HG03060 (cell line): ENCODE data around the gene RBMS1.
"Not testable (repeated sequence)": the region's sequence is repeated elsewhere in the genome, so short reads cannot be mapped to it uniquely, and the experiment has no call there.

ENCODE experiments used
- ATAC-seq: cut with Tn5 transposase; IDR thresholded peaks from one replicate; pipeline ENCODE4 v1.9.1; 2021; ENCODE audit warnings: low read depth, moderate number of reproducible peaks; ENCODE audit not compliant: unreplicated experiment

RBMS1 gene

DNA sequence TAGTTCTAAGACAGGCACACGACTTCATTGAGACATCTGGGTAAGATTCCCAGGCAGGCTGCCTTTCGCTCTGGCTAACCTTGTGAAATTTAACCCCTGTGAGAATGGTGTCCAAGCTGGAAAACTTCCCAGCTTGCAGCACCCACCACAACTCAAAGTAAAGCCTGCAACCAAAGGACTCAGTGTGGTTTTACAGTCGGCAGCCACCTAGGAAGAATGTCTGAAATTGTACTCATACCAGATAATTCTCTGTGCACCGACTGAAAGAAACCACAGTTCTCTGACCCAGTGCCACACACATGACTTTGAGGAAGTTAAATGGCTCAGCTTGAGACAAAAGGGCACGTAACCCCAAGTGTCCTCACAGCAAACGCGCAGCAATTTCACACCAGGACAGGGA, 125.7 kb downstream of the RBMS1 start:
- ATAC-seq = peak; percentile 86

DNA sequence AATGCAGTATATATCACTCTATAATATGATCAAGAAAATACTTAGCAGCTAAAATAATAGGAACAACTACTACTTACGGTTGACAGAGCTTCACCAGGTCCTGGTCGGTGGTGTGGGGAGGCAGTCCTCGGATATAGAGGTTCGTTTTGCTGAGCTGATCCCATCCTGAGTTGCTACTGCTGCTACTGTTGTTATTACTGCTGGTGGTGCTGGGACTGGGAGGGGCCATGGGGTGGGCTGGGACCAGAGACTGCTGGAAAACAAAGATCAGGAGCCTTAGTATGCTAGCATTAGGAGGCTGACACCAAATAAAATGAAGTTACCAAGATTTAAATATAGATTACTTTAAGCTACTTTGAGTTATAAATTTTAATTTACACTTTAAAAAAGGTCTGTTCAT, 126.5 kb downstream of the RBMS1 start:
- not testable (repeated sequence) for ATAC-seq

DNA sequence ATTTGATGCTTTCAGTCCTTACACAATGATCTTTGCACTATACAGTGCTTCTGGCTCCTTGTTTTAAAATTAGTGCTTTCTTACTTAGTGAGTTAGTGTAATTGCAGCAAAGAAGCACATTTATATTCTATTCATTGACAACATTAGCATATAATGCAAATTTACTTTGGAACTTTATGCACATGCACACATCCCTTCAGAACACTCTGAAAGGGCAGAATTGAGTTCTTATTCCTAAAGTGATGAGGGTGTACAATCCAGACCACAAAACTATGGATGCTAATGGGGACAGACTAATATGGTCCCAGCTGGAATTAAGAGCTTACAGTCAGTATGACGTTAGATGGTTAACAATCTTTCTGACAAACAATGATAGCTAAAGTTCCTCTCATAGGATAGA, 127.1 kb downstream of the RBMS1 start:
- ATAC-seq = no peak

DNA sequence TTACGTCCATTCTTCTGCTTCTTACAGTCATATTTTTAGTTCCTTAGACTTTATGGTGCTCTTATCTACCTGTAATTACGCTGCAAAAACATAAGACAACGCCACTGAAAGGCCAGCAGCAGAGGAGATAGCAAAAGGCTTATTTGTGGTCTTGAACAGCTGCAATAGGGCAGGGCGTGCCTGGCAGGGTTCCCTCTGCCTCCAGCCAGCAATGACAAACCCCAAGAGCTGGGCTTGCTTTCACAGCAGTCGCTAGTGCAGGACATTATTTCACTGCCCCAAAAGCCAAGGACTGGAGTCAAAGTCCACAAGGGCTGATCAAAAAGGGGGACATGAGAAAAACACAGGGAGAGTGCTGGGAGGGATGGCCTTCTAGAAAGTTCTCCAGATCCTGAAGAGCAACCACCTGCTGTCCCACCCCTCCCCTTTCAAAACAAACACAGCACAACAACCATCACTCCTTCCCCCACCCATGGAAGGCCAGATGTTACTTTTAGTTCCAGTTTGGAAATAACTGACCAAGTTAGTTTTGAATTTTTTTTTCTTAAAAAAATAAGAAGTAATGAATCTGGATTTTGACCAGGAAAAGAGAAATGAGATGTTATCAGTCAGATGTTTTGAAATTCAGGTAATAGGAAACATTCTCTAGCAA, 127.8 kb downstream of the RBMS1 start:
- no peak for ATAC-seq

DNA sequence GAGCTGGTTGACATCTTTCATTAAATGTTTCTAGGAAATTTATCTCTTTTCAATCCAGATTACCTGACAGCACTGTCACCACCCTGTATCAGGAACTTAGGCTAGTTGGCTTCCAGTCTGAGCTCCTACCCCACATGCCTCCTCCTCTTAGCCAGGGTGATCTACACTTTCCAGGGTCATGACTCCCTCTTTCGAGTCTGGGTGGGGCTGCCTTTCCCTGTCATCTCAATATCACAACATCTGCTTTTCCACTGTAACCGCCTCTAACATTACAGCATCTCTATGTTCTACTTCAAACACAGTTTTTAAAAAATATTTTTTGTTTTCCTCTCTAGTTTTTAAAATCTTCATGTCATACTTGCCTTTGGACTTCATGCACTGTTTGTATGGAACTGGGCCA, 129.2 kb downstream of the RBMS1 start:
- ATAC-seq = no peak

DNA sequence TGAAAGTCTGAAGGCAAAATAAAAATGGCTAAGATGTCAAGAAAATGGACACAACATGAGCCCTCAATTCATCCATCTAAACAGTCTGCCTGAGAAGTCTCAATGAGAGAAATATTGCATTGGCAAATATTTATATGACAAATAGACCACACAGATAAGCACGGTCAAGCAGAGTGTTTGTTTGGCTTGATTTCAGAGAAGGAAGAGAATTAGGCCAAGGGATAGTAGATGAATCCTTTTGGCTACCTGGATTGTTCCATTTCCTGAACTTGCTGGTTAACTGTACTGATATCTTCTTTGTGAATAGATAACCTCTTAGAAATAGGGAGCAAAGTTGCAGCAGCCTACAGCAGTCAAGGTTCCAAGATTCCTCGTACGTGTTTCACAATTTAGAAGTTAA, 129.6 kb downstream of the RBMS1 start:
- ATAC-seq = no peak

DNA sequence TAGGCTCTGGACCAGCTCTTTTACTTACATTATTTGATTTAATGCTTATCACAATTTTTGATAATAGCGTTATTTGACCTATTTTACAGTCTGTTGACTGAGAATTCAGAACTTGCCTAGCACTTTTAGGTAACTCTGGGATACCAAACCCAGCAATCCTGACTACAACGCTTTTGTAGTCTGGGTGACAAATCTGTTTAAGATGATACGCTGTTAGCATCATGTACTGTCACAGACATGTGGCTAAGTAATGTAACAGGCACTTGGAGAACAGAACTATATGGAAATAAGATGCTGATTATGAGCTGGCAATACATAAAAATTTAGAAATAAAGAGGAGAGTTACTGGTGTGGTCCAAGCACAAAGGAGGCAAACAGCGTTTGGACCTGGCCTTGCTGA, 130.6 kb downstream of the RBMS1 start:
- no peak for ATAC-seq

DNA sequence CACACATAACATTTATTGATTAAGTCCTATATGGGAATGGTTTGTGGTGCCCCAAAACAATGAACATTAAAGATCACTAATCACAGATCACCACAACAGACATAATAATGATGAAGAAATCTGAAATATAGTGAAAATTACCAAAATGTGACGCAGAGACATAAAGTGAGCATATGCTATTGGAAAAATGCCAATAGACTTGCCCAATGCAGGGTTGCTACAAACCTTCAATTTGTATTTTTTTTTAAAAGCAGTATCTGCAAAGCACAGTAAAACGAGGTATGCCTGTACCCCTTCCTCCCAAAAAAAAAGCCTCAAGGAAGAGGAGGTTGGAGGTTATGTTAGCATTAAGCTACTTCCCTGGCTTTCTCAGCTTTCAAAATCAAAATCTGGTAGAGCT, 131.1 kb downstream of the RBMS1 start:
- ATAC-seq = no peak

DNA sequence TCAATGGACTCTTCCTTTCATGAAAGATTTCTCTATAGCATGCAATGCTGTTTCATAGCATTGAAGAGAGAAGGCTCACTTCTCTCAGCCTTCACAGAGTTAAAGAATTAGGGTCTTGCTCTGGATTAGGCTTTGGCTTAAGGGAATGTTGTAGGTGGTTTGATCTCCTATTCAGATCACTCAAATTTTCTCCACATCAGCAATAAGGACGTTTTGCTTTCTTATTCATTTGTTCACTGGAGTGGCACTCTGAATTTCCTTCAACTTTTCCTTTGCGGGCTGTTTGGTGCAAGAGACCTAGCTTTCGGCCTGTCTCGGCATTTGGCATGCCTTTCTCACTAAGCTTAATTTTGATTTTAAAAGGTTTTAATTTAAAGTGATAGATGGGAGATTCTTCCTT, 131.6 kb downstream of the RBMS1 start:
- ATAC-seq = no peak

DNA sequence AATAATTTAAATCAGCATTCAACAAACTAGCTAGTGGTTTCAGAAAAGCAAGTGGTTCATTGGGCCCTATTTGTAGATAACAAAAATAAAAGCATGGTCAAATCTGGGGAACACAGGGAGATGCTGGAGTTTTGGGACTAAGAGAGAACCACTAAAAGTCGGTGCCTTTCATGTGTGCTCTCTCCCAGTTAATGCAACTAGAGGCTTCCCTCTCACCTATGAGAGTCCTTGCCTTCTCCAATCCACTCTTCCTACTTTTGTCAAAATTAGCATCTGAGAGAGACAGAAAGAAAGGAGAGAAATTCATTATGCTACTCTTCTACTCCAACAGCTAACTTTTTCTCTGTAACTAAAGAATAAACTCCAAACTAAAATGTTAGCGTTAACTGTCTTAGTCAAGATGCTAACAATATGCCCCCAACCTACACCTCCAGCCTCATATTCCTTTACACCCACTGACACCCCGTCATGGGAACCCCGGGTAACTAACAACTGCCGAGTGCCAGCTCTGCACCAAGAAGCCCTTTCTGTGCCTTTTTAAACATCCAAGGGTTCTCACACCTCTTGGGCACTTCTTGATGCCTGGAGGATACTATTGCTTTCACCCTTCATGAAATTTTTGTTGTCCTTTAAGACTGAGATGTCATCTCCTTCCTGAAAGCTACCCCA, 133.4 kb downstream of the RBMS1 start:
- ATAC-seq = no peak

DNA sequence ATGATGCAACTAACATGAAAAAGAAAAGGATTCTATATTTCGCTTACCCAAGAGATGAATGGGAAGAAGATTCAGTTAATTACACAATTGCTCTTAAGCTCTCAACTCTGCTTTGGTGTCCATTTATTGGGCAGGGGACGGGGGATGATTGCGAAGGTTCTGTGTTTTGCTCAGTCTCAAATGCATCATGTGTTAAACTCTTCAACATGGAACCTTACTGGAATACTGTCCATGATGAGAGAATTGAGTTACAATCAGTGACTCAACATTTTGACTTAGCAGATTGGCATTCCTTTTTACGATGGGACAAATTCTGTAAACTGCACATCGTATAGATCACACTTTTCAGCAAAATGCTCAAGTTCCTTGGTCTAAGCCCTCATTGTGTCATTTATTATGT, 135.6 kb downstream of the RBMS1 start:
- ATAC-seq = no peak

DNA sequence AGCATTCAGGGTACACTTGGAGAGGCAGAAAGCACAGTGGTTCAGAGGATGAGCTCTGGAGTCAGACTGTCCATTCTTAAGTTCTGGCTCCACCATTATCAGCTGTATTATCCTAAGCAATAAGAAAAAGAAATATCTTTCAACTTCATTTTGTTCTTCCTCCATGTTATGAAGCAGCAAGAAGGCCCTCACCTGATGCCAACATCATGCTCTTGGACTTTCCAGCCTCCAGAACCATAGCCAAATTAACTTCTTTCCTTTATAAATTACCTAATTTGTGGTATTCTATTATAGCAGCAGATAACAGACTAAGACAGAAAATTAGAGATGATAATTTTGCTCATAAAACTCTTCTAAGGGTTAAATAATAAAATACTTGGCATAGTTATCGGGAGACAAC, 137.1 kb downstream of the RBMS1 start:
- no peak for ATAC-seq

DNA sequence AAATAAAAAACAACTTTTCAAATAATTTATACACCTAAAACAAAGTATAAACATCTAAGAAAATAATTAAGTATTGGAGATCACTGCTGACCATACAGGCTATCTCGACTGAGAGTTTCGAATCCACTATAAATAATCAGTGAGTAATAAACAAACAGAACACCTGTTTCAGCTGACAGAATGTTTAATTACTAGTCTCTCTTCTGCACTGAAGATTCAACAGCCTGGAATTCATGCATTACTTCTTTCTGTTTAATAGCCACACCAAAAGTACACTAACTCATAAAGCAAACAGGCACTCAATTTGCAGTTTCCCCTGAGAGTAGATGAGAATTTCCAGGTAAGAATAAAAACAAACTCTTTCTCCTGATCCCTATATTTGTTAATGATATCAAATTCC, 138.5 kb downstream of the RBMS1 start:
- no peak for ATAC-seq

DNA sequence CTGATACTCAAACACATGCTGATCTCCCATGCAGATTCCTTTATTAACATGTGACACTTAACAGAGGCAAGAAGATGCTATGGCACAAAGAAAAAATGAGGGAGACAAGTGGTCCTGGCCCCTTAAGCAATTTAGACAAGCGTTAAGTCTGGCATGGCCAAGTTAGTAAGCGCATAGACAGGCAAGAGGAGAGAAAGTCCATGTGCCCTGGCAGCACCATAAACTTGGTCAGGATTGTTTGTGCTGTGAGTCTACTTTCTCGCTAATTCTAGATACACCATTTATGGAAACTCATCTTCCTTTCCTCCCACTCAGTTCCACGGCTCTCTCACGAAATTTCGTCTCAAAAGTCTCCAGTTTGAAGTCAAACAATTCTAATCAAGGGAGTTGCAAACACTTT, 138.9 kb downstream of the RBMS1 start:
- ATAC-seq = no peak

DNA sequence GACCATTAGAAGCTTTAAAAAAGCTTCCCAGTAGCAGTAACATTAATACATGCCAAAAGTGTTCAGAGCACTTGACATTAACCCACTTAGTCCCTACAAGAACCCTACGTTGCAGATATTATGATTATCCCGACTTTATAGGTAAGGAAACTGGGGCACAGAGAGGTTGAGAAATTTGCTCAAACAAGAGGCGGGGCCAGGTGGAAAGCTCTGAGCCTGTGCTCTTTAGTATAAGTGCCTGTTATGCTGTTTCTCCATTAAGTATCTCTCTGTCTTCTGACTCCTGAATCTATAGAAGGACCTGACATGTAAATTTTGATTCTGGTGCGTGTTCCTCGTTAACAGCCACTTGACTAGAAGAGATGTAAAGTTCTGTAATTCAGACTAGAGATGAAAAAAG, 139.8 kb downstream of the RBMS1 start:
- no peak for ATAC-seq

DNA sequence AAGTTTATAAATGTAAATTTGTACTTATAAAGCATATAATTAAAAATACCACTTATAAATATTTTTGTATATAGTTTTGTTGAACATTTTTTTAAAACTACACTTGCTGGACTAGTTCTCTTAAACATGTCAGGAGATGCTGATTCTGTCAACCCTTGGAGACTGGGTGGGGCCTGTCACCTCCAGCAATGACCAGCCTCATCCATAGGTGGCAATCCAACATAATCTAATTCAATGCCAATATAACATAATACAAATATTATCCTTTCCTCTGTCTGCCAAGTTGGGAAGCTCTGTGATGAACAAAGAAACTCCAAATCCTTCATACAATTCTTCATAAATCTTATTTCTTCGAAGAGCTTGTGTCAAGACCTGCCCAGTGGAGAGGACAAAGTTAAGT, 140.4 kb downstream of the RBMS1 start:
- no peak for ATAC-seq

DNA sequence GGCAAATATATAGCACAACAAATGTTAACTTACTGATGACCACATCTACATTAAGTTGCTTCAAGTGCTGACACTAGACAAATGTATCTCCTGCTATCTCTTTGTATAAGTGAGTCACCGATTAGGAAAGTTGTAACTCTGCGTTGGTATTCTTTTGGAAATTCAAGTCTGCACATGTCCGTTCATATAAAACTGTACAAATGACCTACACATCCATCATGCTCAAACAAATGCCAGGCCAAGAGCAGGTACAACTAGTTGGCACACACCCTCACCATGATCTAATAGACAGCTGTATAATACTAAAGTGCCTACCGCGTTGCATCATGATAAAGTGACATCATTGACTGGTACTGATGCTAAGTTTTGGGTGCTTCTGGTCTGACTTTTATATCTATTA, 141.1 kb downstream of the RBMS1 start:
- ATAC-seq = no peak

DNA sequence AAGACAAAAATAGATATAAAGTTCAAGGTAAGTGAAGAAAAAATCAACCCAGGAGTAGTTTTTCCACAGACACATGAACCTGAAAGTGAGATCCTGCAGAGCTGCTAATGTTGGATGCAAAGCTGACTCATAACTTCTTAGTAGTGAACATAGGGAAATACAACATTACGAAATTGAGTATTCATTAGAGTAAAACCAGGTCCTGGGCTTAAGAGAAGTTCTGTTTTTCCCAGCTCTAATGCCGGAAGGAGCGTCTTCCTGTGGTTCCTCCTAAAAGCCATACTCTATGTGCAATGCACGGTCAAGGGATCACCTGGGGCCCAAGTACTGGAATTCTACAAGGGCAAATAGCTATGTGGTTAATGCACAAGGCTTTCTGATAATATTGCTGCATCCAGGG, 141.7 kb downstream of the RBMS1 start:
- no peak for ATAC-seq

DNA sequence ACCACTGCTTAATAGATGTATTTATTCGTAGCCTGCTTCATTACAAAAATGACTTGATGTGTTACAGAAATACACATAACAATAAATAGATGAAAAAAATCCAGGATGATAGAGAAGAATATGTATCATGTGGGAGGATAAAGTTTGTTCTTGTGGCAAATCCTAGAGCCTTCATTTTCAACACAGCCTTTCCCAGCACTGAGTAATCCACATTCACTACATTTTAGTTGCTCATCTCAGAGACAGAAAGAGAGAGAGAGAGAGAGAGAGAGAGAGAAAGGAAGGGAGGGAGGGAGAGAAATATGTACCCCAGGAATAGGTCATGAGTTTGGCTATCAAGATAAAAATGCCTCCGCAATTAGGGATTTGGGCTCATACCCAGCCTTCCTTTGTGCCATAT, 144.3 kb downstream of the RBMS1 start:
- ATAC-seq = no peak

DNA sequence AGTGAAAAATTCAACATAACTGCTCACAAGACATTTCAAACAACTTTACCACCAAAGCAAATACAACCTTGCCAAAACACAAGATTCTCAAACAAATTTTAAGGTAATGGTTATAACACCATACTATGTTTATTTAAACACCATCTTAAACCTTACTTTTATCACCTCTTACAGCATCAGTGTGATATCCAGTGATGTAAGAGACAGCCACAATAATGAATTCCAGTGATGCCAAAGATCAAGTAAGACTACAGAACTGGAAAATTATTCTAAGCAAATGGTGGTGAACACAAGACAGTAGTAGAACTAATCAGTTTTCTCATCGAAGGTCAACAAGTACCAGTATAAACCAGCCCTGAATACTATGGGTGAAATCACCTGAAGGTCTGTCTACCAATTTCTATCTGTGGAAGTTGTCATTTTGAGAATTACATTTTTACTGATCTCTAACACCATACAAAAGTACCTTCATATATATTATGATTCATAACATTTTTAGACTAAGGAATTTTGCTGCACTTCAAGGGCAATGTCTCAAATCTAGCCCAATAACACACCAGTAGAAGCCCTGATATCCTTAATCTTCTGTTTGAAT, 146.2 kb downstream of the RBMS1 start:
- no peak for ATAC-seq

DNA sequence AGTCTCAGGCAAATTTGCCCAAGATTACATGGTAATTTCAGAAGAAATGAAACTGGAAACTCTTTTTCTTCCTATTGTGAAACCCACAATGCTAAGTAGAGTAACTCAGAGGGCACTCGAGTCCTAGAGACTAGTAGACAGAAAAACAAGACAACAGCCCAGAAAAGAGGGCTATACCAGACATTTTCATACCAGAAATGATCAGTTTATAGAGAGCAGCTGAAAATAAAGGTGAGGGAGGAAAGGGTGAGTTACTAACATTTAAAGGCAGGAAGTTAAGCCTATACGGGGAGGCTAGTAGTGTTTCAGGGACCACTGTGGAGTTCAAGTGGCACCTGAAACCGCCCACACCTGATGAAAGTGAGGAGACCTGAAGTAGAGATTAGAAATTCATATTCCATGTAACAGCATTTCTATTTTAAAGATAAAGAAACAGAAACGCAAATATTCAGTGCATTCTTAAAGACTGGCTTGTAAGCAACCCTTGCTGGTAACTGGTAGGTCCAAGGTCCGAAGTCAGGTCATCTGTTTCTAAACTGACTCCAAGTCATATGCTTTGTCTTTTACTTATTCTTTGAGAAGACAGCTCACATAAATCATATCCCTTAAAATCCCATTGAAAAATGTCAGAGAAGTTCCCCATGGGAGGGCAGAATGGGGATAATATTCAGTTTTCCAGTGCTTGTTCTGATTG, 148.4 kb downstream of the RBMS1 start:
- ATAC-seq = no peak

DNA sequence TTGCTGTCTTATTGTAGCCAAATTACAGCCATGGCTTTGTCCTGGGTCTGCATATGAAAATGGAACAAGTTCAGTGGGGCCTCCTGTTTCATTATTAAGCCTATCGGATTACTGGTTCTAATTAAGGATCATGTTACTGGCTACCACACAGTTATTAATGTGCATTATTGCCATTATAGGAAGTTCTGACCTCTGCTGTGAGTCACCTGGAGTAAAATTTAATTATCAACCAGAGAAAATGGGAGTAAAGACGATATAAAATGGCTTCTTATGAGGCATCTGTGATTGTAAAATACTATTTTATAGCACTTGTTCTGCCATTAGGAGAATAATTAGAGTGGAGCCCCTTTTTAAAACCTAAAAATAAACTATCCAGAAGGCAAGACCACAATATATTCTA, 150.2 kb downstream of the RBMS1 start:
- no peak for ATAC-seq
